Measurements from ENCODE around the gene VIM.
"Not testable (repeated sequence)": the region's sequence is repeated elsewhere in the genome, so short reads cannot be mapped to it uniquely, and the experiment has no call there.

VIM gene

GRCh38 chr10:17263580-17263979 lies 35.5 kb downstream of the VIM start:
- no peak for DNase-seq

GRCh38 chr10:17265468-17265867 lies 37.4 kb downstream of the VIM start:
- DNase-seq, result no peak

GRCh38 chr10:17266549-17266948 lies 38.5 kb downstream of the VIM start:
- DNase-seq, result not testable (repeated sequence)

- no peak for DNase-seq
Observed at GRCh38 chr10:17272648-17273047, 44.6 kb downstream of the VIM start.

- no peak for DNase-seq
Observed at GRCh38 chr10:17273403-17273802, 45.4 kb downstream of the VIM start.

- no peak for DNase-seq
Observed at GRCh38 chr10:17276756-17277424, 48.8 kb downstream of the VIM start.

- no peak for DNase-seq
Observed at GRCh38 chr10:17278607-17279240, 50.7 kb downstream of the VIM start.

- DNase-seq, result no peak
Observed at GRCh38 chr10:17282311-17282710, 54.3 kb downstream of the VIM start.

GRCh38 chr10:17286562-17287550 lies 58.8 kb downstream of the VIM start:
- DNase-seq, result no peak
